A673 (cell line): ENCODE data around the gene MAP3K7CL. TPM values are rescaled to one million over a fixed set of nuclear protein-coding genes. Genes with fewer than 3 reads are reported as not detected.

Source experiments
- BruUV-seq: library from RNA; stranded (reverse); fragments of 400-500 nt; replicated peaks from 2 replicates; lab custom pipeline; 2021; lab: Mats Ljungman, UMichigan
- CTCF ChIA-PET: fragments of 300-600 bp; sonication (Branson Sonifier 250); formaldehyde crosslinking; loops from one replicate; lab custom pipeline; 2022; ENCODE audit warnings: antibody characterized with exemption; lab: Charles Lee
- POLR2A ChIA-PET: fragments of 300-600 bp; sonication (Branson Sonifier 250); formaldehyde crosslinking; loops from one replicate; lab custom pipeline; 2022; ENCODE audit warnings: antibody characterized with exemption; ENCODE audit not compliant: low non-redundant PET; lab: Charles Lee
- DNase-seq: peaks from one replicate; pipeline ENCODE4 v3.0.0-alpha.2; 2015; ENCODE audit warnings: low spot score
- H3K27ac ChIP-seq: fragments of 200-600 bp; sonication (generic); 2 replicates; pipeline ENCODE4 v1.5.1; 2016; ENCODE audit warnings: mixed run types, low read depth, mild to moderate bottlenecking, mixed read lengths, antibody characterized with exemption, low read length; ENCODE audit not compliant: poor library complexity, severe bottlenecking
- H3K27me3 ChIP-seq: fragments of 200-600 bp; sonication (generic); replicated peaks from 2 replicates; pipeline ENCODE4 v1.6.1; 2017; ENCODE audit warnings: mixed run types, low read depth, mild to moderate bottlenecking, mixed read lengths, antibody characterized with exemption, low read length; ENCODE audit not compliant: insufficient read depth, poor library complexity
- H3K36me3 ChIP-seq: fragments of 200-600 bp; sonication (generic); 2 replicates; pipeline ENCODE4 v1.6.1; 2016; ENCODE audit warnings: mixed run types, mild to moderate bottlenecking, mixed read lengths, antibody characterized with exemption, low read length; ENCODE audit not compliant: insufficient read depth, poor library complexity, severe bottlenecking
- H3K4me1 ChIP-seq: fragments of 200-600 bp; sonication (generic); 2 replicates; pipeline ENCODE4 v1.6.1; 2017; ENCODE audit warnings: mixed run types, mild to moderate bottlenecking, mixed read lengths, antibody characterized with exemption, low read length; ENCODE audit not compliant: insufficient read depth, poor library complexity, severe bottlenecking
- H3K4me3 ChIP-seq: fragments of 200-600 bp; sonication (generic); 2 replicates; pipeline ENCODE4 v1.5.1; 2016; ENCODE audit warnings: low read depth, mixed run types, mild to moderate bottlenecking, mixed read lengths, low read length; ENCODE audit not compliant: poor library complexity, severe bottlenecking
- H3K9me3 ChIP-seq: fragments of 200-600 bp; sonication (generic); 2 replicates; pipeline ENCODE4 v1.6.1; 2016; ENCODE audit warnings: mixed run types, low read depth, mild to moderate bottlenecking, mixed read lengths, antibody characterized with exemption, low read length; ENCODE audit not compliant: poor library complexity, severe bottlenecking
- EZH2 ChIP-seq: fragments of 200-600 bp; sonication (generic); IDR thresholded peaks from 2 replicates; pipeline ENCODE4 v1.6.1; 2017; ENCODE audit warnings: borderline replicate concordance, low read depth, mild to moderate bottlenecking, mixed read lengths, antibody characterized with exemption, low read length; ENCODE audit not compliant: poor library complexity, severe bottlenecking
- intact Hi-C: fragments of 100-400 bp; cut with micrococcal nuclease; formaldehyde crosslinking; loops from one replicate; pipeline ENCODE4 v1.10.0; 2022; ENCODE audit not compliant: unreplicated experiment
- total RNA-seq: library from RNA; stranded (reverse); gene quantifications from 2 replicates; pipeline ENCODE4 v1.2.3, GENCODE V29; 2021
- TF ChIP-seq, protein P1 (sequence below): fragments of 300-800, 200-600 bp; sonication (generic); conservative IDR thresholded peaks from 2 replicates; pipeline ENCODE4 v1.5.1; 2017; ENCODE audit warnings: low read depth, mild to moderate bottlenecking, antibody characterized with exemption, low read length, moderate library complexity, mixed read lengths

MAP3K7CL gene
- total RNA-seq, 1 experiment from 2014 or later: 2.2 TPM

- Histone ChIP-seq H3K27me3 (no peaks in the 10 kb centered on the region), H3K9me3 (peaks cover 7% of the 10 kb centered on the region), H3K27ac (no peak overlapping the region), H3K4me1 (peaks cover 19% of the 10 kb centered on the region), H3K4me3 (no peak overlapping the region), H3K36me3 (no peaks in the 10 kb centered on the region)
- intact Hi-C loops: no loop called here
- ChIA-PET CTCF (no interaction called here), POLR2A (no interaction called here)
- DNase-seq: no peak
- no peak for TF ChIP-seq EZH2
- TF ChIP-seq, protein P1, sequence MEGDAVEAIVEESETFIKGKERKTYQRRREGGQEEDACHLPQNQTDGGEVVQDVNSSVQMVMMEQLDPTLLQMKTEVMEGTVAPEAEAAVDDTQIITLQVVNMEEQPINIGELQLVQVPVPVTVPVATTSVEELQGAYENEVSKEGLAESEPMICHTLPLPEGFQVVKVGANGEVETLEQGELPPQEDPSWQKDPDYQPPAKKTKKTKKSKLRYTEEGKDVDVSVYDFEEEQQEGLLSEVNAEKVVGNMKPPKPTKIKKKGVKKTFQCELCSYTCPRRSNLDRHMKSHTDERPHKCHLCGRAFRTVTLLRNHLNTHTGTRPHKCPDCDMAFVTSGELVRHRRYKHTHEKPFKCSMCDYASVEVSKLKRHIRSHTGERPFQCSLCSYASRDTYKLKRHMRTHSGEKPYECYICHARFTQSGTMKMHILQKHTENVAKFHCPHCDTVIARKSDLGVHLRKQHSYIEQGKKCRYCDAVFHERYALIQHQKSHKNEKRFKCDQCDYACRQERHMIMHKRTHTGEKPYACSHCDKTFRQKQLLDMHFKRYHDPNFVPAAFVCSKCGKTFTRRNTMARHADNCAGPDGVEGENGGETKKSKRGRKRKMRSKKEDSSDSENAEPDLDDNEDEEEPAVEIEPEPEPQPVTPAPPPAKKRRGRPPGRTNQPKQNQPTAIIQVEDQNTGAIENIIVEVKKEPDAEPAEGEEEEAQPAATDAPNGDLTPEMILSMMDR: no peak
- no TSS peak for BruUV-seq
Observed at GRCh38 chr21:29215709-29216108, 85.3 kb downstream of the MAP3K7CL start.

DNA sequence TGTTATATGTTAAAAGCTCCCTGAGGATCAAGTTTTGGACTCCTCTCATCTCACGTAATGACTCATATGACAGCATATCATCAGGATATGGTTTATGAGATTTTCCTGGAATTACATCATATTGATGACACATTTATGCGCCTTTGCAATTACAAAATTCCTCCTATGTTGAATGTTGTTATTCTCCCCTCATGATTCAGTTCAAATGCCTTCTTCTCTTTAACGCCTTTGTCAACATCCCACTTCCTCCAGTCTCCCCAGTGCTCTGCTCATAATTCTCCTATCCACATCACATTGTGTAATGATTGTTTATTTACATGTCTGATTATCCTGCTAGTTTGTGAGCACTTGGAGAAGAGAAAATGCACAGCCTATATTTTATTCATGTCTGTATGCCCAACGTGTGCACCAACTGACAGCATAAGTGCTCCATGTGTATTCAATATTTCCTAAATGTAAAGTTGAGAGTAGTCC lies 87.4 kb downstream of the MAP3K7CL start:
- no peaks in the 10 kb centered on the region for H3K9me3 ChIP-seq
- intact Hi-C loops: no loop called here
- H3K27ac ChIP-seq: peak overlapping the region; percentile 67
- peak; percentile 61 for DNase-seq
- H3K36me3 ChIP-seq: no peaks in the 10 kb centered on the region
- H3K4me1 ChIP-seq: peaks cover 10% of the 10 kb centered on the region
- ChIA-PET CTCF (no interaction called here), POLR2A (no interaction called here)
- no peaks in the 10 kb centered on the region for H3K27me3 ChIP-seq
- TF ChIP-seq, protein P1: no peak
- no peak for TF ChIP-seq EZH2
- no peak overlapping the region for H3K4me3 ChIP-seq
- BruUV-seq: no TSS peak

- no peak for TF ChIP-seq EZH2
- TF ChIP-seq, protein P1: no peak
- intact Hi-C loops: no loop called here
- BruUV-seq: no TSS peak
- no peaks in the 10 kb centered on the region for H3K9me3 ChIP-seq
- no peak overlapping the region for H3K4me3 ChIP-seq
- H3K27me3 ChIP-seq: no peaks in the 10 kb centered on the region
- H3K4me1 ChIP-seq: peaks cover 9% of the 10 kb centered on the region
- H3K27ac ChIP-seq: peak overlapping the region; percentile 67
- ChIA-PET POLR2A (no interaction called here), CTCF (no interaction called here)
- no peaks in the 10 kb centered on the region for H3K36me3 ChIP-seq
- no peak for DNase-seq
Observed at GRCh38 chr21:29218749-29219148, 88.3 kb downstream of the MAP3K7CL start.
